DOHH2 (cell line): ENCODE data around the gene REL.

Experiments used
- EZH2phosphoT487 ChIP-seq: fragments of 200-600 bp; sonication (generic); IDR thresholded peaks from 2 replicates; pipeline ENCODE4 v1.6.1; 2017; ENCODE audit warnings: borderline replicate concordance, mild to moderate bottlenecking, antibody characterized with exemption, low read length, moderate library complexity, mixed read lengths
- TF ChIP-seq, protein P1 (sequence below): fragments of 200-600 bp; sonication (generic); IDR thresholded peaks from one replicate; pipeline ENCODE4 v1.5.1; 2014; ENCODE audit warnings: antibody characterized with exemption, mild to moderate bottlenecking, low read depth, low read length; ENCODE audit not compliant: poor library complexity, severe bottlenecking

DNA sequence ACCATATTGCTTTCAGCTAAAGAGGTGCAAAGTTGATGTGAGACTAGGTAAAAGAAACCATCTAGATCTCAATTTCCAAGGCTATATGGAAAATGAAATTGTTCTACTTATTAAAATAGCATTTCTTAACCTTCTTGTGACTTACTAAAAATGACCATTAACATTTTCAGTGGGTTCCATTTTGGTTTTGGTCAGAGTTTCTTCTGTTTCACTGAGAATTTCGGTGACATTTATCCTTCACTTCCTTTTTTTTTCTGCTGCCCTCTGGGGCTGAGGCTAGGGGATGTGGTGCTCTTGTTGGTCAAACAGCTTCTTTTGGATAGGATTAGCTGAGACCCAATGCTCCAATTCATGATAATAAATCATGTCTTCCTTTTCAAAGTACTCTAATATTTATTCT lies 44.3 kb upstream of the REL start:
- TF ChIP-seq, protein P1, sequence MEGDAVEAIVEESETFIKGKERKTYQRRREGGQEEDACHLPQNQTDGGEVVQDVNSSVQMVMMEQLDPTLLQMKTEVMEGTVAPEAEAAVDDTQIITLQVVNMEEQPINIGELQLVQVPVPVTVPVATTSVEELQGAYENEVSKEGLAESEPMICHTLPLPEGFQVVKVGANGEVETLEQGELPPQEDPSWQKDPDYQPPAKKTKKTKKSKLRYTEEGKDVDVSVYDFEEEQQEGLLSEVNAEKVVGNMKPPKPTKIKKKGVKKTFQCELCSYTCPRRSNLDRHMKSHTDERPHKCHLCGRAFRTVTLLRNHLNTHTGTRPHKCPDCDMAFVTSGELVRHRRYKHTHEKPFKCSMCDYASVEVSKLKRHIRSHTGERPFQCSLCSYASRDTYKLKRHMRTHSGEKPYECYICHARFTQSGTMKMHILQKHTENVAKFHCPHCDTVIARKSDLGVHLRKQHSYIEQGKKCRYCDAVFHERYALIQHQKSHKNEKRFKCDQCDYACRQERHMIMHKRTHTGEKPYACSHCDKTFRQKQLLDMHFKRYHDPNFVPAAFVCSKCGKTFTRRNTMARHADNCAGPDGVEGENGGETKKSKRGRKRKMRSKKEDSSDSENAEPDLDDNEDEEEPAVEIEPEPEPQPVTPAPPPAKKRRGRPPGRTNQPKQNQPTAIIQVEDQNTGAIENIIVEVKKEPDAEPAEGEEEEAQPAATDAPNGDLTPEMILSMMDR = no peak
- TF ChIP-seq EZH2phosphoT487 = no peak
